Stimulated activated CD8-positive, alpha-beta memory T cell treated with anti-CD3 and anti-CD28 coated beads, Interleukin-4, amount 100 ng/mL, for 24 hours (primary cell): ENCODE results near the gene THOC3.
"Not testable (repeated sequence)": the region's sequence is repeated elsewhere in the genome, so short reads cannot be mapped to it uniquely, and the experiment has no call there.

Source experiments
- DNase-seq: peaks from one replicate; pipeline ENCODE4 v3.0.0-alpha.2; 2020; ENCODE audit warnings: low read depth

Gene THOC3

DNA sequence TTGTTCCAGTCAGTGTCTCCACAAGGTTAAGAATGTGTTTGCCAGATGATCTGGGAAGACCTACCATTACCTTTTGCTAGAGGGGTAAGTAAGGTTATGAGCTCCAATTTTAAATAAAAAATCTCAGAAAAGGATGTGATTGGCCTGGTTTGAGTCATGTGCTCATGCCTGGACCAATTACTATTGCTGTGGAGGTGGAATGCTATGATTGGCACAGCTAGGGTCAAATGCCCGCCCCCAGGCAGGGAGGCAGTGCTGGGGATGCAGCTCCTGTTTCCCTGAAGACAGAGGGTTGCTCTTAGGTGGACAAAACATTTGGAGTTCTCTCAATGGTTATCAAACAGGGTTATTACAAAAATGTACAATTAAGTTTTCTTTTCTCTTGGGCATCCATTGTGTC is 29.6 kb downstream of the THOC3 start:
- not testable (repeated sequence) for DNase-seq

DNA sequence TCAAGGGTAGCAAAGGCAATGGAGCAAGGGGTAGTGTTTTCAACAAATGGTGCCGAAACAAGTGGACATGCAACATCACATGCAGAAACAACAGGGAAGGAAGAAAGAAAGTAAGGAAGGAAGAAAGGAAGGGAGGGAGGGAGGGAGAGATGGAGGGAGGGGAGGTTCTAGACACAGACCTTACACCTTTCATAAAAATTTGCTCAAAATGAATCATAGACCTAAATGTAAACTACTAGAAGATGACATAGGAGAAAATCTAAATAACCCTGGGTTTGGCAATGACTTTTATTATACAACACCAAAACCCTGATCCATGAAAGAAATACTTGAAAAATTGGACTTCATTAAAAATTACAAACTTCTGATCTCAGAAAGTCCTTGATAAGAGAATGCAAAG is 39.4 kb downstream of the THOC3 start:
- not testable (repeated sequence) for DNase-seq

GRCh38 chr5:175925106-175925505 is 43.0 kb downstream of the THOC3 start:
- not testable (repeated sequence) for DNase-seq

DNA sequence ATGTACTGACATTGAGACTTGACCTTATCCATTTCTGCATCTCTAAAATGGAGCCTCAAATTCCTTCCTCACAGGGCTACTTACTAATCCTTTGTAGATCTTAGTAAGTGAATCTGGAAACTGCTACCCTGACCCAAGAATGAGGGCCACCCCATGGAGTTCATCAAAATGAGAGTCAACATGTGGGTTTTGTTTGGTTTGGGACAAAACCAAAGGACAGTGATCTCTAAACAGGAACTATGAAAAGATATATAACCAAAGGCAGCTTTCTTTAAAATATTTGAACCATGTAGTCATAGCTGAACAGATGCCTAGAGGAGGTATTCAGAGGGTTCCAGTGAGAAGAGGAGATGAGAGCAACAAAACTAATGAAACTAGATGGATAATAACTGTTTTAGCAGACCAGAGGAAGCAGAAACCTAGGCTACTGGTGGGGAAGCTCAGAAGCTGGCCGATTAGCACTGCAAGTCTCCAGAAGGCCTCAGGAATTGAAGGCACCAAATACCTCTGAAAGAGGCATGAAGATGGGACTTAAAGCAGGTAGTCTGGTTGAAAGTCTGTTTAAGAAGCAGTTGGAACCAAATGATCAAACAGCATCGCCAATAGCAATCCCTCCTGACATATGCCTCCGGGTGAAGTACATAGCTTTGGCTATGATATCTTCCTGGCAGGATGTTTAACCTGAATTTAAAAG is 45.8 kb downstream of the THOC3 start:
- no peak for DNase-seq

GRCh38 chr5:175921061-175921730 is 46.9 kb downstream of the THOC3 start:
- DNase-seq = no peak

- no peak for DNase-seq
These were observed 47.8 kb downstream of the THOC3 start for GRCh38 chr5:175920231-175920811.

GRCh38 chr5:175915066-175916037 is 52.8 kb downstream of the THOC3 start:
- DNase-seq = not testable (repeated sequence)

DNA sequence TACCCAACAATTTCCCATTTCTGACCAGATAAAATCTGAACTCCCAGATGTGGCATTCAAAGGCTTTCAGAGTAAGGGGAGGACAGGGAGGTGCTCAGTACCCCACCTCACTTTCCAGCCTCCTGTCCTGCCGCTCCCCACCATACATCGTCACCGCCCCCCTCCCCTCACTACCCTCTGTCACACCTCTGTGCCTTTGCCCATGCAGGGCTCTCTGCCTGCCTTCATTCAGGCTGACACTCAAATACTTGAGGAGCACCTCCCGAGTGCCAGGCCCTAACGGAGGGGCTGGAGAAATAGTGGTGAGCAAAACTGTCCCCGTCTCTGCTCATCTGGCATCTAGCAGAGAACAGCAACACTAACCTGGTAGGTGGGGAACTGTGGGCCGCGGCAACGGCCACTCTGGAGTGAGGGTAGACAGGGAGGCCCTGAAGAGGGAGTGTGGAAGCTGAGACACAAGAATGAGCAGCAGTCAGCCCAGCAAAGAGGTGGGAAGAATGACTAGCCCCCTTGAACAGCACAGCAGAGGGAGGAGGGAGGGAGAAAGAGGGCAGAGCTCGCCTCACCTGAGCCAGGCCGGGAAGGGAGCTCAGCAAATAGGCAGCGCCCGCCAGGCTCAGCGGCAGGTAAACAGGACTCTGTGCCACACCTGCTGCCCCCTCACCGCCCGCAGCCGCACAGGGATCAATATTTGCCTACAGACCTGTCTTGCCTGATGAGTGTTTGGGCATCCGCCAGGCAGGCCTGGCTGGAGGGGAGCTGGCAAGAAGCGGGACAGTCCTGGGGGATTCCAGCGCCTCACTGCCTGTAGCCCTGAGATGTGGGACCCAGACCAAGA is 54.1 kb downstream of the THOC3 start:
- DNase-seq = not testable (repeated sequence)

DNA sequence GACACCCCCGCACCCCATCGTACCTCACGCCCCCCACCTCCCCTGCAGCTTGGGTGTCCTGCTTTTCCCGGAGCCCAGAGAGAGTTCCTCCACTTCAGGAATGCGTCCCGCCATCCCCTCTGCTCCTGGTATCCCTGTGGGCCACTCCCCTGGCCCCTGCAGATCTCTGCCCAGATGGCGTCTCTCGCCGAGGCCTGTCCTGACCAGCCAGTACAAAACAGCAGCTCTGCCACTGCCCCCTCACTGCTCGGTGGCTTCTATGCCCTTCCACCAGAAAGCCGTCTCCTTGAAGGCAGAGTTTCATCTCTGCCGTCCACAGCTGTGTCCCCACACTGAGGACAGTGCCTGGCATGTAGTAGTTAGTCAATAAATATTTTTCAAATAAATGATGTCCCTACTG is 58.0 kb downstream of the THOC3 start:
- not testable (repeated sequence) for DNase-seq
